Measurements from ENCODE around the gene ABCC3. TPM values are rescaled to one million over a fixed set of nuclear protein-coding genes. Genes with fewer than 3 reads are reported as not detected.

ABCC3 gene
- polyA plus RNA-seq, 2 donors, result 17.7 to 32.0 TPM

GRCh38 chr17:50653738-50654137 lies 19.1 kb downstream of the ABCC3 start:
- no peak overlapping the region for H3K4me3 ChIP-seq (ENCODE audit: low read depth in 1 of 2, low read length in 2 of 2)
- H3K27me3 ChIP-seq (ENCODE audit: control insufficient read depth in 1 of 2, insufficient read depth in 2 of 2, low read length in 2 of 2), result no peaks in the 10 kb centered on the region
- no peaks in the 10 kb centered on the region for H3K36me3 ChIP-seq (ENCODE audit: control insufficient read depth in 2 of 2, insufficient read depth in 2 of 2, low read length in 1 of 2)
- 76 to 86% methylated on average over 3 of the region's 3 CpGs for WGBS, 2 donors
- H3K9me3 ChIP-seq (ENCODE audit: control insufficient read depth in 2 of 2, insufficient read depth in 1 of 2, low read depth in 1 of 2, low read length in 1 of 2), result no peaks in the 10 kb centered on the region
- H3K4me1 ChIP-seq (ENCODE audit: control insufficient read depth in 2 of 2, insufficient read depth in 2 of 2, low read length in 1 of 2), result no peaks in the 10 kb centered on the region
- no peak overlapping the region for H3K27ac ChIP-seq (ENCODE audit: low read depth in 2 of 2, low read length in 1 of 2)

- H3K9me3 ChIP-seq (ENCODE audit: control insufficient read depth in 2 of 2, insufficient read depth in 1 of 2, low read depth in 1 of 2, low read length in 1 of 2), result no peaks in the 10 kb centered on the region
- H3K27me3 ChIP-seq (ENCODE audit: control insufficient read depth in 1 of 2, insufficient read depth in 2 of 2, low read length in 2 of 2), result no peaks in the 10 kb centered on the region
- no peak overlapping the region for H3K4me3 ChIP-seq (ENCODE audit: low read depth in 1 of 2, low read length in 2 of 2)
- 94 to 98% methylated on average over 5 of the region's 5 CpGs for WGBS, 2 donors
- H3K27ac ChIP-seq (ENCODE audit: low read depth in 2 of 2, low read length in 1 of 2), result no peak overlapping the region
- H3K36me3 ChIP-seq (ENCODE audit: control insufficient read depth in 2 of 2, insufficient read depth in 2 of 2, low read length in 1 of 2), result no peaks in the 10 kb centered on the region
- H3K4me1 ChIP-seq (ENCODE audit: control insufficient read depth in 2 of 2, insufficient read depth in 2 of 2, low read length in 1 of 2), result peaks cover 0 to 16% of the 10 kb centered on the region in 2 donors
Measured at GRCh38 chr17:50656509-50656908, 21.8 kb downstream of the ABCC3 start.

- H3K4me3 ChIP-seq (ENCODE audit: low read depth in 1 of 2, low read length in 2 of 2), result no peak overlapping the region
- no peaks in the 10 kb centered on the region for H3K36me3 ChIP-seq (ENCODE audit: control insufficient read depth in 2 of 2, insufficient read depth in 2 of 2, low read length in 1 of 2)
- H3K27ac ChIP-seq (ENCODE audit: low read depth in 2 of 2, low read length in 1 of 2), result no peak overlapping the region
- 89 to 93% methylated on average over 7 of the region's 7 CpGs for WGBS, 2 donors
- H3K9me3 ChIP-seq (ENCODE audit: control insufficient read depth in 2 of 2, insufficient read depth in 1 of 2, low read depth in 1 of 2, low read length in 1 of 2), result no peaks in the 10 kb centered on the region
- no peaks in the 10 kb centered on the region for H3K27me3 ChIP-seq (ENCODE audit: control insufficient read depth in 1 of 2, insufficient read depth in 2 of 2, low read length in 2 of 2)
- peaks cover 0 to 18% of the 10 kb centered on the region in 2 donors for H3K4me1 ChIP-seq (ENCODE audit: control insufficient read depth in 2 of 2, insufficient read depth in 2 of 2, low read length in 1 of 2)
Measured at GRCh38 chr17:50657054-50657453, 22.4 kb downstream of the ABCC3 start.

- Histone ChIP-seq H3K9me3 (ENCODE audit: control insufficient read depth in 2 of 2, insufficient read depth in 1 of 2, low read depth in 1 of 2, low read length in 1 of 2) (no peaks in the 10 kb centered on the region), H3K27ac (ENCODE audit: low read depth in 2 of 2, low read length in 1 of 2) (no peak overlapping the region), H3K4me3 (ENCODE audit: low read depth in 1 of 2, low read length in 2 of 2) (no peak overlapping the region), H3K36me3 (ENCODE audit: control insufficient read depth in 2 of 2, insufficient read depth in 2 of 2, low read length in 1 of 2) (no peaks in the 10 kb centered on the region), H3K4me1 (ENCODE audit: control insufficient read depth in 2 of 2, insufficient read depth in 2 of 2, low read length in 1 of 2) (peaks cover 0 to 22% of the 10 kb centered on the region in 2 donors), H3K27me3 (ENCODE audit: control insufficient read depth in 1 of 2, insufficient read depth in 2 of 2, low read length in 2 of 2) (no peaks in the 10 kb centered on the region)
- 73 to 84% methylated on average over 7 of the region's 7 CpGs for WGBS, 2 donors
Measured at GRCh38 chr17:50657627-50658026, 22.9 kb downstream of the ABCC3 start.

GRCh38 chr17:50658616-50659015 lies 23.9 kb downstream of the ABCC3 start:
- Histone ChIP-seq H3K27me3 (ENCODE audit: control insufficient read depth in 1 of 2, insufficient read depth in 2 of 2, low read length in 2 of 2) (no peaks in the 10 kb centered on the region), H3K36me3 (ENCODE audit: control insufficient read depth in 2 of 2, insufficient read depth in 2 of 2, low read length in 1 of 2) (no peaks in the 10 kb centered on the region), H3K9me3 (ENCODE audit: control insufficient read depth in 2 of 2, insufficient read depth in 1 of 2, low read depth in 1 of 2, low read length in 1 of 2) (no peaks in the 10 kb centered on the region), H3K27ac (ENCODE audit: low read depth in 2 of 2, low read length in 1 of 2) (no peak overlapping the region), H3K4me1 (ENCODE audit: control insufficient read depth in 2 of 2, insufficient read depth in 2 of 2, low read length in 1 of 2) (peaks cover 0 to 24% of the 10 kb centered on the region in 2 donors), H3K4me3 (ENCODE audit: low read depth in 1 of 2, low read length in 2 of 2) (no peak overlapping the region)
- WGBS, 2 donors, result 64 to 75% methylated on average over 6 of the region's 6 CpGs

- no peaks in the 10 kb centered on the region for H3K9me3 ChIP-seq (ENCODE audit: control insufficient read depth in 2 of 2, insufficient read depth in 1 of 2, low read depth in 1 of 2, low read length in 1 of 2)
- no peaks in the 10 kb centered on the region for H3K27me3 ChIP-seq (ENCODE audit: control insufficient read depth in 1 of 2, insufficient read depth in 2 of 2, low read length in 2 of 2)
- WGBS, 2 donors, result 82 to 84% methylated on average over 10 of the region's 10 CpGs
- H3K4me3 ChIP-seq (ENCODE audit: low read depth in 1 of 2, low read length in 2 of 2), result no peak overlapping the region
- no peak overlapping the region for H3K27ac ChIP-seq (ENCODE audit: low read depth in 2 of 2, low read length in 1 of 2)
- no peaks in the 10 kb centered on the region for H3K36me3 ChIP-seq (ENCODE audit: control insufficient read depth in 2 of 2, insufficient read depth in 2 of 2, low read length in 1 of 2)
- peaks cover 0 to 24% of the 10 kb centered on the region in 2 donors for H3K4me1 ChIP-seq (ENCODE audit: control insufficient read depth in 2 of 2, insufficient read depth in 2 of 2, low read length in 1 of 2)
Measured at GRCh38 chr17:50659179-50659578, 24.5 kb downstream of the ABCC3 start.

GRCh38 chr17:50660042-50660886 lies 25.6 kb downstream of the ABCC3 start:
- Histone ChIP-seq H3K27me3 (ENCODE audit: control insufficient read depth in 1 of 2, insufficient read depth in 2 of 2, low read length in 2 of 2) (no peaks in the 10 kb centered on the region), H3K9me3 (ENCODE audit: control insufficient read depth in 2 of 2, insufficient read depth in 1 of 2, low read depth in 1 of 2, low read length in 1 of 2) (no peaks in the 10 kb centered on the region), H3K4me1 (ENCODE audit: control insufficient read depth in 2 of 2, insufficient read depth in 2 of 2, low read length in 1 of 2) (peaks cover 0 to 24% of the 10 kb centered on the region in 2 donors), H3K4me3 (ENCODE audit: low read depth in 1 of 2, low read length in 2 of 2) (no peak overlapping the region), H3K36me3 (ENCODE audit: control insufficient read depth in 2 of 2, insufficient read depth in 2 of 2, low read length in 1 of 2) (no peaks in the 10 kb centered on the region), H3K27ac (ENCODE audit: low read depth in 2 of 2, low read length in 1 of 2) (peak overlapping the region; percentile 49 to 81)
- 34 to 45% methylated on average over 11 of the region's 11 CpGs for WGBS, 2 donors

- Histone ChIP-seq H3K27ac (ENCODE audit: low read depth in 2 of 2, low read length in 1 of 2) (peak overlapping the region; percentile 49 to 81), H3K4me3 (ENCODE audit: low read depth in 1 of 2, low read length in 2 of 2) (no peak overlapping the region), H3K36me3 (ENCODE audit: control insufficient read depth in 2 of 2, insufficient read depth in 2 of 2, low read length in 1 of 2) (no peaks in the 10 kb centered on the region), H3K9me3 (ENCODE audit: control insufficient read depth in 2 of 2, insufficient read depth in 1 of 2, low read depth in 1 of 2, low read length in 1 of 2) (no peaks in the 10 kb centered on the region), H3K4me1 (ENCODE audit: control insufficient read depth in 2 of 2, insufficient read depth in 2 of 2, low read length in 1 of 2) (peaks cover 0 to 24% of the 10 kb centered on the region in 2 donors), H3K27me3 (ENCODE audit: control insufficient read depth in 1 of 2, insufficient read depth in 2 of 2, low read length in 2 of 2) (no peaks in the 10 kb centered on the region)
- WGBS, 2 donors, result 78% methylated on average over 10 of the region's 10 CpGs
Measured at GRCh38 chr17:50660887-50661345, 26.2 kb downstream of the ABCC3 start.

GRCh38 chr17:50661348-50661747 lies 26.7 kb downstream of the ABCC3 start:
- H3K27ac ChIP-seq (ENCODE audit: low read depth in 2 of 2, low read length in 1 of 2), result peak overlapping the region; percentile 49 to 81
- H3K4me3 ChIP-seq (ENCODE audit: low read depth in 1 of 2, low read length in 2 of 2), result no peak overlapping the region
- H3K9me3 ChIP-seq (ENCODE audit: control insufficient read depth in 2 of 2, insufficient read depth in 1 of 2, low read depth in 1 of 2, low read length in 1 of 2), result no peaks in the 10 kb centered on the region
- no peaks in the 10 kb centered on the region for H3K27me3 ChIP-seq (ENCODE audit: control insufficient read depth in 1 of 2, insufficient read depth in 2 of 2, low read length in 2 of 2)
- H3K36me3 ChIP-seq (ENCODE audit: control insufficient read depth in 2 of 2, insufficient read depth in 2 of 2, low read length in 1 of 2), result no peaks in the 10 kb centered on the region
- 60 to 71% methylated on average over 5 of the region's 5 CpGs for WGBS, 2 donors
- H3K4me1 ChIP-seq (ENCODE audit: control insufficient read depth in 2 of 2, insufficient read depth in 2 of 2, low read length in 1 of 2), result peaks cover 0 to 24% of the 10 kb centered on the region in 2 donors

Data from esophagus (tissue), 2 donors.